ENCODE data around the gene LAMA2.

LAMA2 gene

GRCh38 chr6:129544892-129545612 lies 662.1 kb downstream of the LAMA2 start:
- DNase-seq (ENCODE audit: extremely low read depth in 1 of 2, low read depth in 1 of 2): no peak

GRCh38 chr6:129546702-129547101 lies 663.8 kb downstream of the LAMA2 start:
- DNase-seq (ENCODE audit: extremely low read depth in 1 of 2, low read depth in 1 of 2): no peak

GRCh38 chr6:129551486-129551885 lies 668.5 kb downstream of the LAMA2 start:
- DNase-seq (ENCODE audit: extremely low read depth in 1 of 2, low read depth in 1 of 2): no peak

- DNase-seq (ENCODE audit: extremely low read depth in 1 of 2, low read depth in 1 of 2): no peak
Observed at GRCh38 chr6:129552413-129552812, 669.5 kb downstream of the LAMA2 start.

- no peak for DNase-seq (ENCODE audit: extremely low read depth in 1 of 2, low read depth in 1 of 2)
Observed at GRCh38 chr6:129555206-129555832, 672.4 kb downstream of the LAMA2 start.

GRCh38 chr6:129558248-129558647 lies 675.3 kb downstream of the LAMA2 start:
- no peak for DNase-seq (ENCODE audit: extremely low read depth in 1 of 2, low read depth in 1 of 2)

GRCh38 chr6:129565366-129565765 lies 682.4 kb downstream of the LAMA2 start:
- no peak for DNase-seq (ENCODE audit: extremely low read depth in 1 of 2, low read depth in 1 of 2)

GRCh38 chr6:129565811-129566210 lies 682.9 kb downstream of the LAMA2 start:
- no peak for DNase-seq (ENCODE audit: extremely low read depth in 1 of 2, low read depth in 1 of 2)

Measured in activated CD8-positive, alpha-beta memory T cell treated with anti-CD3 and anti-CD28 coated beads for 1 hour (primary cell).